ENCODE measurements around the gene TEKT2. TPM values are rescaled to one million over a fixed set of nuclear protein-coding genes. Genes with fewer than 3 reads are reported as not detected.

TEKT2 gene
- total and polyA plus RNA-seq, 12 donors = 0.18 to 4.0 (median 0.72) TPM; not detected in 4

GRCh38 chr1:36101546-36101945 is 17.7 kb downstream of the TEKT2 start:
- no peak for DNase-seq
- intact Hi-C loops (cut with DNase I) = no loop called here
- 92 to 97% (median 97%) methylated on average over 5 of the region's 5 CpGs for WGBS, 4 donors

GRCh38 chr1:36106269-36106668 is 22.4 kb downstream of the TEKT2 start:
- H3K27ac ChIP-seq = no peak overlapping the region
- no peak overlapping the region for H3K4me3 ChIP-seq
- intact Hi-C loops (cut with DNase I) = no loop called here
- WGBS, 4 donors = 45 to 59% (median 53%) methylated on average over 5 of the region's 5 CpGs
- no peak for DNase-seq
- H3K4me1 ChIP-seq (replicated peaks in 1 of 2) = no peaks in the 10 kb centered on the region
- H3K36me3 ChIP-seq (replicated peaks in 1 of 2) = no peaks in the 10 kb centered on the region
- H3K27me3 ChIP-seq = no peaks in the 10 kb centered on the region
- H3K9me3 ChIP-seq (replicated peaks in 1 of 3) = no peaks in the 10 kb centered on the region
- TF ChIP-seq POLR2A (IDR thresholded peaks at IDR 0.05) (no peak), CTCF (IDR thresholded peaks at IDR 0.05) (no peak)

More at GRCh38 chr1:36101546-36101945, 17.7 kb downstream of the TEKT2 start:
- Histone ChIP-seq H3K27ac (no peak overlapping the region), H3K27me3 (no peaks in the 10 kb centered on the region), H3K36me3 (replicated peaks in 1 of 2) (peaks cover 0 to under 1% of the 10 kb centered on the region in 2 donors), H3K9me3 (replicated peaks in 1 of 3) (no peaks in the 10 kb centered on the region), H3K4me1 (replicated peaks in 1 of 2) (peaks cover 0 to 23% of the 10 kb centered on the region in 2 donors), H3K4me3 (no peak overlapping the region)
- TF ChIP-seq CTCF (IDR thresholded peaks at IDR 0.05) (no peak), POLR2A (IDR thresholded peaks at IDR 0.05) (no peak)

GRCh38 chr1:36107394-36107793 is 23.5 kb downstream of the TEKT2 start:
- TF ChIP-seq CTCF (IDR thresholded peaks at IDR 0.05) = no peak
- no peak for TF ChIP-seq POLR2A (IDR thresholded peaks at IDR 0.05)
- intact Hi-C loops (cut with DNase I) = no loop called here
- WGBS, 4 donors = 85 to 88% (median 86%) methylated on average over 7 to 9 of the region's 9 CpGs
- H3K4me3 ChIP-seq = no peak overlapping the region
- no peaks in the 10 kb centered on the region for H3K4me1 ChIP-seq (replicated peaks in 1 of 2)
- H3K27ac ChIP-seq = no peak overlapping the region
- H3K36me3 ChIP-seq (replicated peaks in 1 of 2) = no peaks in the 10 kb centered on the region
- DNase-seq = no peak
- no peaks in the 10 kb centered on the region for H3K9me3 ChIP-seq (replicated peaks in 1 of 3)
- no peaks in the 10 kb centered on the region for H3K27me3 ChIP-seq

GRCh38 chr1:36108314-36108713 is 24.4 kb downstream of the TEKT2 start:
- no peak overlapping the region for H3K4me3 ChIP-seq
- no peaks in the 10 kb centered on the region for H3K36me3 ChIP-seq (replicated peaks in 1 of 2)
- DNase-seq = no peak
- no peak for TF ChIP-seq CTCF (IDR thresholded peaks at IDR 0.05)
- H3K27ac ChIP-seq = no peak overlapping the region
- H3K9me3 ChIP-seq (replicated peaks in 1 of 3) = no peaks in the 10 kb centered on the region
- no peaks in the 10 kb centered on the region for H3K4me1 ChIP-seq (replicated peaks in 1 of 2)
- intact Hi-C loops (cut with DNase I) = no loop called here
- no peaks in the 10 kb centered on the region for H3K27me3 ChIP-seq
- WGBS, 4 donors = 80 to 88% (median 86%) methylated on average over 14 of the region's 14 CpGs
